ENCODE results near the gene NUCKS1.

GRCh38 chr1:205774198-205775014 is 24.4 kb upstream of the NUCKS1 start:
- no peak for TF ChIP-seq CTCF (IDR thresholded peaks at IDR 0.05 in 2 of 3, conservative IDR thresholded peaks at IDR 0.05 in 1 of 3; ENCODE audit: control insufficient read depth in 2 of 3, extremely low read depth in 1 of 3, insufficient read depth in 1 of 3, low read depth in 3 of 3, low read length in 3 of 3)
- no peak for TF ChIP-seq CHD2 (IDR thresholded peaks at IDR 0.05; ENCODE audit: borderline replicate concordance, low read depth, low read length)
- no peak for TF ChIP-seq EZH2 (IDR thresholded peaks at IDR 0.05; ENCODE audit: borderline replicate concordance, control insufficient read depth, low read depth, low read length)
- TF ChIP-seq NFYB (IDR thresholded peaks at IDR 0.05; ENCODE audit: insufficient read depth, low read depth, low read length): peak; percentile 66
- TF ChIP-seq SREBF2 (IDR thresholded peaks at IDR 0.05; ENCODE audit: low read length): no peak

Measured in GM12878 (cell line).